CD4-positive, alpha-beta T cell (primary cell): ENCODE results near the gene TSPAN18. TPM values are rescaled to one million over a fixed set of nuclear protein-coding genes. Genes with fewer than 3 reads are reported as not detected.

Experiments used
- ATAC-seq: fragments of 200-7000 bp; cut with Tn5 transposase; one replicate; pipeline ENCODE4 v1.10.0; 2022; ENCODE audit warnings: mild to moderate bottlenecking; ENCODE audit not compliant: poor library complexity
- CTCF ChIA-PET: fragments of 350-600 bp; sonication (Branson Sonifier 250); formaldehyde crosslinking; loops from one replicate; lab custom pipeline; 2021; ENCODE audit warnings: antibody characterized with exemption, inconsistent platforms; lab: Charles Lee
- POLR2A ChIA-PET: fragments of 350-600 bp; sonication (Branson Sonifier 250); formaldehyde crosslinking; loops from one replicate; lab custom pipeline; 2021; ENCODE audit warnings: antibody characterized with exemption, inconsistent platforms; lab: Charles Lee
- DNase-seq, 14 experiments: peaks; one replicate each; pipeline ENCODE4 v3.0.0-alpha.2; 2013 to 2020; ENCODE audit warnings: mixed read lengths in 2 of 14
- H3K27ac ChIP-seq, 2 donors: one replicate each; pipeline versions ENCODE4 v1.5.1 to v1.7.0; 2013; ENCODE audit warnings: low read length in 2 of 2, low read depth in 1 of 2, mild to moderate bottlenecking in 1 of 2
- H3K27me3 ChIP-seq, 2 experiments: 1 replicate in 1 of 2; 2 replicates in 1 of 2; pipeline versions ENCODE4 v1.6.1 to v1.7.0; 2013; ENCODE audit warnings: low read length in 2 of 2, control low read depth in 1 of 2, mild to moderate bottlenecking in 1 of 2, moderate library complexity in 1 of 2; ENCODE audit not compliant: insufficient read depth in 2 of 2, control insufficient read depth in 1 of 2
- H3K36me3 ChIP-seq: one replicate; pipeline ENCODE4 v1.6.1; 2013; ENCODE audit warnings: low read length, control low read depth; ENCODE audit not compliant: insufficient read depth
- H3K4me1 ChIP-seq: one replicate; pipeline ENCODE4 v1.6.1; 2013; ENCODE audit warnings: low read length, control low read depth; ENCODE audit not compliant: insufficient read depth
- H3K4me3 ChIP-seq: one replicate; pipeline ENCODE4 v1.5.1; 2013; ENCODE audit warnings: mild to moderate bottlenecking, low read length, moderate library complexity
- H3K9me3 ChIP-seq, 2 experiments: 1 replicate in 1 of 2; 2 replicates in 1 of 2; pipeline versions ENCODE4 v1.6.1 to v1.7.0; 2013; ENCODE audit warnings: low read length in 2 of 2, mild to moderate bottlenecking in 2 of 2, control low read depth in 1 of 2, moderate library complexity in 1 of 2; ENCODE audit not compliant: control insufficient read depth in 1 of 2, insufficient read depth in 1 of 2
- H3K27ac Mint-ChIP-seq: one replicate; pipeline ENCODE4 v1.8.0; 2020; ENCODE audit warnings: mixed read lengths
- H3K27me3 Mint-ChIP-seq: one replicate; pipeline ENCODE4 v1.8.0; 2021; ENCODE audit warnings: mixed read lengths
- H3K36me3 Mint-ChIP-seq: one replicate; pipeline ENCODE4 v1.8.0; 2021; ENCODE audit warnings: low read depth, mixed read lengths
- H3K4me1 Mint-ChIP-seq: one replicate; pipeline ENCODE4 v1.8.0; 2021; ENCODE audit warnings: low read depth, mixed read lengths
- H3K4me3 Mint-ChIP-seq: one replicate; pipeline ENCODE4 v1.8.0; 2020; ENCODE audit warnings: mild to moderate bottlenecking, mixed read lengths
- H3K9me3 Mint-ChIP-seq: one replicate; pipeline ENCODE4 v1.8.0; 2020; ENCODE audit warnings: mixed read lengths
- CTCF ChIP-seq: fragments of 200-600 bp; IDR thresholded peaks from one replicate; pipeline ENCODE4 v1.8.0; 2022; ENCODE audit warnings: antibody characterized with exemption, mild to moderate bottlenecking
- intact Hi-C, 2 experiments: fragments of 100-400 bp; cut with DNase I in 1 of 2; cut with micrococcal nuclease in 1 of 2; formaldehyde crosslinking; loops; one replicate each; pipeline versions ENCODE4 v1.15.1 to v1.9.0; 2023 to 2025; cut with DNase I, micrococcal nuclease
- total RNA-seq, 174 experiments: library from RNA in 2 of 174; stranded (reverse) in 2 of 174; gene quantifications; one replicate each; pipeline ENCODE4 v1.2.3 and lab custom pipeline; 2021 to 2026

TSPAN18 gene
- total RNA-seq, 2 experiments from 2014 or later = 23.0 to 25.3 TPM

- no peaks in the 10 kb centered on the region for H3K9me3 Mint-ChIP-seq
- no peak overlapping the region for H3K27ac ChIP-seq
- no peak overlapping the region for H3K4me3 ChIP-seq
- CTCF ChIA-PET = interaction anchor here (1.5 kb wide), 1 partner anchor 10 kb away, joined by 6 read pairs; no protein-coding TSS in a partner anchor
- no peak for ATAC-seq
- peaks cover 0 to 9% of the 10 kb centered on the region in 2 experiments for H3K9me3 ChIP-seq
- TF ChIP-seq CTCF = no peak
- H3K4me3 Mint-ChIP-seq = no peak overlapping the region
- no peaks in the 10 kb centered on the region for H3K4me1 ChIP-seq
- DNase-seq = no peak
- peaks cover 19% of the 10 kb centered on the region for H3K36me3 ChIP-seq
- no peaks in the 10 kb centered on the region for H3K27me3 ChIP-seq
- no peaks in the 10 kb centered on the region for H3K4me1 Mint-ChIP-seq
- H3K36me3 Mint-ChIP-seq = peaks cover 6% of the 10 kb centered on the region
- no peak overlapping the region for H3K27ac Mint-ChIP-seq
- H3K27me3 Mint-ChIP-seq = no peaks in the 10 kb centered on the region
- POLR2A ChIA-PET = no interaction called here
- intact Hi-C loops = no loop called here
Observed at GRCh38 chr11:44901120-44901633, 174.4 kb downstream of the TSPAN18 start.

GRCh38 chr11:44901786-44902185 is 175.0 kb downstream of the TSPAN18 start:
- Histone ChIP-seq H3K27ac (no peak overlapping the region), H3K4me1 (no peaks in the 10 kb centered on the region), H3K27me3 (no peaks in the 10 kb centered on the region), H3K9me3 (peaks cover 0 to 9% of the 10 kb centered on the region in 2 experiments), H3K4me3 (no peak overlapping the region), H3K36me3 (peaks cover 19% of the 10 kb centered on the region)
- DNase-seq = no peak
- ATAC-seq = no peak
- no peak for TF ChIP-seq CTCF
- ChIA-PET POLR2A (no interaction called here), CTCF (no interaction called here)
- intact Hi-C loops = no loop called here
- no peaks in the 10 kb centered on the region for H3K9me3 Mint-ChIP-seq
- H3K36me3 Mint-ChIP-seq = peaks cover 6% of the 10 kb centered on the region
- H3K27ac Mint-ChIP-seq = no peak overlapping the region
- H3K27me3 Mint-ChIP-seq = no peaks in the 10 kb centered on the region
- H3K4me1 Mint-ChIP-seq = no peaks in the 10 kb centered on the region
- no peak overlapping the region for H3K4me3 Mint-ChIP-seq

GRCh38 chr11:44903035-44903434 is 176.3 kb downstream of the TSPAN18 start:
- no peaks in the 10 kb centered on the region for H3K4me1 Mint-ChIP-seq
- peaks cover 0 to 3% of the 10 kb centered on the region in 2 experiments for H3K9me3 ChIP-seq
- peaks cover 18% of the 10 kb centered on the region for H3K36me3 ChIP-seq
- H3K36me3 Mint-ChIP-seq = peaks cover under 1% of the 10 kb centered on the region
- no peak for TF ChIP-seq CTCF
- CTCF ChIA-PET = no interaction called here
- DNase-seq (no peak), ATAC-seq (no peak)
- no peak overlapping the region for H3K4me3 Mint-ChIP-seq
- H3K4me3 ChIP-seq = no peak overlapping the region
- H3K27me3 Mint-ChIP-seq = no peaks in the 10 kb centered on the region
- POLR2A ChIA-PET = no interaction called here
- H3K27ac Mint-ChIP-seq = no peak overlapping the region
- intact Hi-C loops = no loop called here
- no peaks in the 10 kb centered on the region for H3K27me3 ChIP-seq
- no peaks in the 10 kb centered on the region for H3K9me3 Mint-ChIP-seq
- H3K4me1 ChIP-seq = no peaks in the 10 kb centered on the region
- H3K27ac ChIP-seq = no peak overlapping the region
